HG03442 (cell line): ENCODE results near the gene CCDC51.
"Not testable (repeated sequence)": the region's sequence is repeated elsewhere in the genome, so short reads cannot be mapped to it uniquely, and the experiment has no call there.

Experiments used
- ATAC-seq: cut with Tn5 transposase; IDR thresholded peaks from one replicate; pipeline ENCODE4 v1.9.1; 2021; ENCODE audit warnings: mild to moderate bottlenecking, moderate library complexity; ENCODE audit not compliant: unreplicated experiment

CCDC51 gene

GRCh38 chr3:48466386-48467109 is 26.6 kb upstream of the CCDC51 start:
- no peak for ATAC-seq

GRCh38 chr3:48465531-48466378 is 25.8 kb upstream of the CCDC51 start:
- peak; percentile 70 for ATAC-seq

GRCh38 chr3:48465237-48465530 is 25.3 kb upstream of the CCDC51 start:
- no peak for ATAC-seq

GRCh38 chr3:48464713-48465221 is 24.8 kb upstream of the CCDC51 start:
- ATAC-seq: no peak

GRCh38 chr3:48463703-48464102 is 23.8 kb upstream of the CCDC51 start:
- ATAC-seq: no peak

GRCh38 chr3:48461767-48462166 is 21.8 kb upstream of the CCDC51 start:
- not testable (repeated sequence) for ATAC-seq

- ATAC-seq: no peak
Observed at GRCh38 chr3:48460517-48460902, 20.6 kb upstream of the CCDC51 start.

GRCh38 chr3:48459773-48460516 is 20.0 kb upstream of the CCDC51 start:
- ATAC-seq: no peak

GRCh38 chr3:48459331-48459730 is 19.4 kb upstream of the CCDC51 start:
- ATAC-seq: no peak

- ATAC-seq: no peak
Observed at GRCh38 chr3:48456456-48456855, 16.5 kb upstream of the CCDC51 start.

- ATAC-seq: no peak
Observed at GRCh38 chr3:48451270-48451669, 11.4 kb upstream of the CCDC51 start.

- peak; percentile 87 for ATAC-seq
Observed at GRCh38 chr3:48446425-48447193, 6.7 kb upstream of the CCDC51 start, which contains the start of gene ATRIP. ATRIP (plus strand) TSS chr3:48446737; CDS start chr3:48446846, 109 bp downstream.

GRCh38 chr3:48446043-48446424 is 6.1 kb upstream of the CCDC51 start:
- no peak for ATAC-seq

GRCh38 chr3:48445277-48445882 is 5.5 kb upstream of the CCDC51 start:
- ATAC-seq: no peak

- no peak for ATAC-seq
Observed at GRCh38 chr3:48441940-48442339, 2.0 kb upstream of the CCDC51 start.

GRCh38 chr3:48440590-48440958 is 655 bp upstream of the CCDC51 start:
- ATAC-seq: peak; percentile 6

GRCh38 chr3:48437812-48438211 is 2.1 kb downstream of the CCDC51 start:
- no peak for ATAC-seq

GRCh38 chr3:48436855-48437254 is 3.1 kb downstream of the CCDC51 start:
- no peak for ATAC-seq

GRCh38 chr3:48436477-48436787 is 3.5 kb downstream of the CCDC51 start:
- no peak for ATAC-seq

- no peak for ATAC-seq
Observed at GRCh38 chr3:48435774-48436476, 4.0 kb downstream of the CCDC51 start.
